ENCODE data around the gene CGB7.

- TF ChIP-seq, protein P1, sequence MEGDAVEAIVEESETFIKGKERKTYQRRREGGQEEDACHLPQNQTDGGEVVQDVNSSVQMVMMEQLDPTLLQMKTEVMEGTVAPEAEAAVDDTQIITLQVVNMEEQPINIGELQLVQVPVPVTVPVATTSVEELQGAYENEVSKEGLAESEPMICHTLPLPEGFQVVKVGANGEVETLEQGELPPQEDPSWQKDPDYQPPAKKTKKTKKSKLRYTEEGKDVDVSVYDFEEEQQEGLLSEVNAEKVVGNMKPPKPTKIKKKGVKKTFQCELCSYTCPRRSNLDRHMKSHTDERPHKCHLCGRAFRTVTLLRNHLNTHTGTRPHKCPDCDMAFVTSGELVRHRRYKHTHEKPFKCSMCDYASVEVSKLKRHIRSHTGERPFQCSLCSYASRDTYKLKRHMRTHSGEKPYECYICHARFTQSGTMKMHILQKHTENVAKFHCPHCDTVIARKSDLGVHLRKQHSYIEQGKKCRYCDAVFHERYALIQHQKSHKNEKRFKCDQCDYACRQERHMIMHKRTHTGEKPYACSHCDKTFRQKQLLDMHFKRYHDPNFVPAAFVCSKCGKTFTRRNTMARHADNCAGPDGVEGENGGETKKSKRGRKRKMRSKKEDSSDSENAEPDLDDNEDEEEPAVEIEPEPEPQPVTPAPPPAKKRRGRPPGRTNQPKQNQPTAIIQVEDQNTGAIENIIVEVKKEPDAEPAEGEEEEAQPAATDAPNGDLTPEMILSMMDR (IDR thresholded peaks at IDR 0.05; ENCODE audit: low read depth, low read length, poor library complexity, severe bottlenecking), result no peak
- no peak for TF ChIP-seq EZH2phosphoT487 (IDR thresholded peaks at IDR 0.05; ENCODE audit: borderline replicate concordance, low read length)
These were observed 40.4 kb downstream of the CGB7 start, which contains the start of gene LHB for GRCh38 chr19:49017041-49017665.

Measured in DOHH2 (cell line).